Measurements from ENCODE around the gene C17orf100. TPM values are rescaled to one million over a fixed set of nuclear protein-coding genes. Genes with fewer than 3 reads are reported as not detected.
A peak's percentile ranks its signal among the peaks of the same experiment; 100 is the strongest.

C17orf100 gene
- total and polyA plus RNA-seq, 2 of the 13 experiments (the other 11 are each of a cell fraction or from before 2014, with no cell fraction given), result 3.6 to 8.7 TPM

- TF ChIP-seq RXRA (CRISPR knock-in tag; IDR thresholded peaks at IDR 0.05), result peak; percentile 55; the same call in 1 of the 2 replicates
- TF ChIP-seq, protein P1, sequence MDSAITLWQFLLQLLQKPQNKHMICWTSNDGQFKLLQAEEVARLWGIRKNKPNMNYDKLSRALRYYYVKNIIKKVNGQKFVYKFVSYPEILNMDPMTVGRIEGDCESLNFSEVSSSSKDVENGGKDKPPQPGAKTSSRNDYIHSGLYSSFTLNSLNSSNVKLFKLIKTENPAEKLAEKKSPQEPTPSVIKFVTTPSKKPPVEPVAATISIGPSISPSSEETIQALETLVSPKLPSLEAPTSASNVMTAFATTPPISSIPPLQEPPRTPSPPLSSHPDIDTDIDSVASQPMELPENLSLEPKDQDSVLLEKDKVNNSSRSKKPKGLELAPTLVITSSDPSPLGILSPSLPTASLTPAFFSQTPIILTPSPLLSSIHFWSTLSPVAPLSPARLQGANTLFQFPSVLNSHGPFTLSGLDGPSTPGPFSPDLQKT (CRISPR knock-in tag; IDR thresholded peaks at IDR 0.05; ENCODE audit: borderline replicate concordance), result no peak
- TF ChIP-seq FOXJ3 (CRISPR knock-in tag; IDR thresholded peaks at IDR 0.05; ENCODE audit: borderline replicate concordance), result no peak
- no peak for TF ChIP-seq ZMYM4 (CRISPR knock-in tag; IDR thresholded peaks at IDR 0.05)
- TF ChIP-seq ZFX (CRISPR knock-in tag; IDR thresholded peaks at IDR 0.05; ENCODE audit: low read depth), result peak; percentile 33; the same call in 1 of the 2 replicates
- TF ChIP-seq KDM3A (CRISPR knock-in tag; IDR thresholded peaks at IDR 0.05; ENCODE audit: low read depth), result no peak
- no peak for TF ChIP-seq PREB (CRISPR knock-in tag; IDR thresholded peaks at IDR 0.05)
- no peak for TF ChIP-seq LCORL (IDR thresholded peaks at IDR 0.05)
- peak; percentile 41; the same call in 1 of the 2 replicates for TF ChIP-seq LCORL (CRISPR knock-in tag; IDR thresholded peaks at IDR 0.05)
- no peak for TF ChIP-seq TP53 (CRISPR knock-in tag; conservative IDR thresholded peaks at IDR 0.05)
- no peak for TF ChIP-seq GTF2F1 (IDR thresholded peaks at IDR 0.05; ENCODE audit: low read length)
- TF ChIP-seq, protein P2, sequence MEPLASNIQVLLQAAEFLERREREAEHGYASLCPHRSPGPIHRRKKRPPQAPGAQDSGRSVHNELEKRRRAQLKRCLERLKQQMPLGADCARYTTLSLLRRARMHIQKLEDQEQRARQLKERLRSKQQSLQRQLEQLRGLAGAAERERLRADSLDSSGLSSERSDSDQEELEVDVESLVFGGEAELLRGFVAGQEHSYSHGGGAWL (CRISPR knock-in tag; IDR thresholded peaks at IDR 0.05), result no peak
- peak; percentile 40; the same call in 1 of the 2 replicates for TF ChIP-seq ZNF644 (CRISPR knock-in tag; IDR thresholded peaks at IDR 0.05; ENCODE audit: low read depth)
- TF ChIP-seq ZNF570 (CRISPR knock-in tag; IDR thresholded peaks at IDR 0.05; ENCODE audit: borderline replicate concordance), result no peak
- TF ChIP-seq, protein P3, sequence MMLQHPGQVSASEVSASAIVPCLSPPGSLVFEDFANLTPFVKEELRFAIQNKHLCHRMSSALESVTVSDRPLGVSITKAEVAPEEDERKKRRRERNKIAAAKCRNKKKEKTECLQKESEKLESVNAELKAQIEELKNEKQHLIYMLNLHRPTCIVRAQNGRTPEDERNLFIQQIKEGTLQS (CRISPR knock-in tag; IDR thresholded peaks at IDR 0.05), result peak; percentile 52; the same call in 1 of the 2 replicates
- no peak for TF ChIP-seq NCOA1 (CRISPR knock-in tag; IDR thresholded peaks at IDR 0.05)
- no peak for TF ChIP-seq RFXAP (CRISPR knock-in tag; IDR thresholded peaks at IDR 0.05; ENCODE audit: borderline replicate concordance)
- peak; percentile 43; the same call in 1 of the 2 replicates for TF ChIP-seq ZNF350 (CRISPR knock-in tag; IDR thresholded peaks at IDR 0.05; ENCODE audit: borderline replicate concordance, low read depth)
- no peak for TF ChIP-seq RORA (CRISPR knock-in tag; IDR thresholded peaks at IDR 0.05)
- TF ChIP-seq ZNF772 (CRISPR knock-in tag; IDR thresholded peaks at IDR 0.05), result no peak
- no peak for TF ChIP-seq HES4 (CRISPR knock-in tag; IDR thresholded peaks at IDR 0.05; ENCODE audit: borderline replicate concordance)
- no peak for TF ChIP-seq RFX5 (IDR thresholded peaks at IDR 0.05; ENCODE audit: low read depth, low read length)
- TF ChIP-seq NR2C2 (CRISPR knock-in tag; IDR thresholded peaks at IDR 0.05; ENCODE audit: borderline replicate concordance), result peak; percentile 81
- peak; percentile 44; the same call in 1 of the 2 replicates for TF ChIP-seq ARID5B (CRISPR knock-in tag; IDR thresholded peaks at IDR 0.05)
- TF ChIP-seq ZNF556 (CRISPR knock-in tag; IDR thresholded peaks at IDR 0.05; ENCODE audit: borderline replicate concordance), result no peak
Observed at GRCh38 chr17:6702567-6703215, 51.1 kb downstream of the C17orf100 start (continued).
